ENCODE results near the gene ATP8B2. TPM values are rescaled to one million over a fixed set of nuclear protein-coding genes. Genes with fewer than 3 reads are reported as not detected.

ATP8B2 gene
- total RNA-seq, 1 donor from 2014 or later, result 71.6 TPM

GRCh38 chr1:154386643-154387352 is 61.5 kb downstream of the ATP8B2 start:
- Histone ChIP-seq H3K4me3 (ENCODE audit: insufficient read depth, low read depth, low read length) (no peak overlapping the region), H3K9ac (ENCODE audit: low read length) (no peak overlapping the region), H3K4me1 (ENCODE audit: insufficient read depth, low read length) (no peaks in the 10 kb centered on the region), H3K27me3 (ENCODE audit: insufficient read depth, low read length) (peaks cover 2% of the 10 kb centered on the region), H2AFZ (ENCODE audit: low read depth, low read length) (no peak overlapping the region), H3K9me3 (ENCODE audit: insufficient read depth, low read depth, low read length) (no peaks in the 10 kb centered on the region), H3K79me2 (ENCODE audit: insufficient read depth, low read length) (no peaks in the 10 kb centered on the region), H3K27ac (ENCODE audit: low read depth, low read length) (no peak overlapping the region), H3K4me2 (ENCODE audit: low read length) (no peak overlapping the region), H3K36me3 (ENCODE audit: insufficient read depth, low read length) (no peaks in the 10 kb centered on the region), H4K20me1 (ENCODE audit: insufficient read depth, low read length) (no peaks in the 10 kb centered on the region)
- no peaks in the 10 kb centered on the region for H3K9me3 Mint-ChIP-seq (ENCODE audit: unreplicated experiment)
- DNase-seq (ENCODE audit: low read depth), result no peak
- peaks cover 9% of the 10 kb centered on the region for H3K27me3 Mint-ChIP-seq (ENCODE audit: low read depth, unreplicated experiment)
- no peaks in the 10 kb centered on the region for H3K36me3 Mint-ChIP-seq (ENCODE audit: low read depth, unreplicated experiment)
- no peak overlapping the region for H3K27ac Mint-ChIP-seq (ENCODE audit: unreplicated experiment)
- H3K4me3 Mint-ChIP-seq (ENCODE audit: unreplicated experiment), result no peak overlapping the region
- no peak for TF ChIP-seq CTCF (IDR thresholded peaks at IDR 0.05; ENCODE audit: insufficient read depth, low read depth, low read length)
- TF ChIP-seq EZH2 (IDR thresholded peaks at IDR 0.05; ENCODE audit: insufficient read depth, low read length), result no peak
- no peak for FAIRE-seq
- peaks cover 7% of the 10 kb centered on the region for H3K4me1 Mint-ChIP-seq (ENCODE audit: low read depth, unreplicated experiment)

GRCh38 chr1:154391086-154391770 is 65.9 kb downstream of the ATP8B2 start:
- no peaks in the 10 kb centered on the region for H4K20me1 ChIP-seq (ENCODE audit: insufficient read depth, low read length)
- H3K36me3 ChIP-seq (ENCODE audit: insufficient read depth, low read length), result no peaks in the 10 kb centered on the region
- no peaks in the 10 kb centered on the region for H3K4me1 ChIP-seq (ENCODE audit: insufficient read depth, low read length)
- Mint-ChIP-seq H3K9me3 (ENCODE audit: unreplicated experiment) (peaks cover 3% of the 10 kb centered on the region), H3K4me3 (ENCODE audit: unreplicated experiment) (no peak overlapping the region), H3K4me1 (ENCODE audit: low read depth, unreplicated experiment) (peaks cover 6% of the 10 kb centered on the region), H3K27me3 (ENCODE audit: low read depth, unreplicated experiment) (peaks cover 3% of the 10 kb centered on the region), H3K36me3 (ENCODE audit: low read depth, unreplicated experiment) (peaks cover 2% of the 10 kb centered on the region), H3K27ac (ENCODE audit: unreplicated experiment) (no peak overlapping the region)
- FAIRE-seq (no peak), DNase-seq (ENCODE audit: low read depth) (no peak)
- peaks cover 2% of the 10 kb centered on the region for H3K27me3 ChIP-seq (ENCODE audit: insufficient read depth, low read length)
- H3K4me2 ChIP-seq (ENCODE audit: low read length), result no peak overlapping the region
- no peak overlapping the region for H3K4me3 ChIP-seq (ENCODE audit: insufficient read depth, low read depth, low read length)
- H3K27ac ChIP-seq (ENCODE audit: low read depth, low read length), result no peak overlapping the region
- H3K9ac ChIP-seq (ENCODE audit: low read length), result no peak overlapping the region
- no peak overlapping the region for H2AFZ ChIP-seq (ENCODE audit: low read depth, low read length)
- H3K79me2 ChIP-seq (ENCODE audit: insufficient read depth, low read length), result no peaks in the 10 kb centered on the region
- no peaks in the 10 kb centered on the region for H3K9me3 ChIP-seq (ENCODE audit: insufficient read depth, low read depth, low read length)
- TF ChIP-seq EZH2 (IDR thresholded peaks at IDR 0.05; ENCODE audit: insufficient read depth, low read length), result no peak
- no peak for TF ChIP-seq CTCF (IDR thresholded peaks at IDR 0.05; ENCODE audit: insufficient read depth, low read depth, low read length)

GRCh38 chr1:154398141-154398540 is 72.8 kb downstream of the ATP8B2 start:
- Mint-ChIP-seq H3K36me3 (ENCODE audit: low read depth, unreplicated experiment) (peaks cover 2% of the 10 kb centered on the region), H3K4me3 (ENCODE audit: unreplicated experiment) (no peak overlapping the region), H3K4me1 (ENCODE audit: low read depth, unreplicated experiment) (peaks cover 1% of the 10 kb centered on the region), H3K9me3 (ENCODE audit: unreplicated experiment) (peaks cover 6% of the 10 kb centered on the region), H3K27me3 (ENCODE audit: low read depth, unreplicated experiment) (peaks cover 12% of the 10 kb centered on the region), H3K27ac (ENCODE audit: unreplicated experiment) (no peak overlapping the region)
- Histone ChIP-seq H2AFZ (ENCODE audit: low read depth, low read length) (no peak overlapping the region), H3K27ac (ENCODE audit: low read depth, low read length) (no peak overlapping the region), H4K20me1 (ENCODE audit: insufficient read depth, low read length) (no peaks in the 10 kb centered on the region), H3K4me3 (ENCODE audit: insufficient read depth, low read depth, low read length) (no peak overlapping the region), H3K4me1 (ENCODE audit: insufficient read depth, low read length) (no peaks in the 10 kb centered on the region), H3K4me2 (ENCODE audit: low read length) (no peak overlapping the region), H3K36me3 (ENCODE audit: insufficient read depth, low read length) (no peaks in the 10 kb centered on the region), H3K9ac (ENCODE audit: low read length) (no peak overlapping the region), H3K27me3 (ENCODE audit: insufficient read depth, low read length) (peaks cover under 1% of the 10 kb centered on the region), H3K9me3 (ENCODE audit: insufficient read depth, low read depth, low read length) (no peaks in the 10 kb centered on the region), H3K79me2 (ENCODE audit: insufficient read depth, low read length) (no peaks in the 10 kb centered on the region)
- FAIRE-seq (no peak), DNase-seq (ENCODE audit: low read depth) (no peak)
- TF ChIP-seq EZH2 (IDR thresholded peaks at IDR 0.05; ENCODE audit: insufficient read depth, low read length) (no peak), CTCF (IDR thresholded peaks at IDR 0.05; ENCODE audit: insufficient read depth, low read depth, low read length) (no peak)

Data from astrocyte (in vitro differentiated cells and primary cell).